CD4-positive, alpha-beta T cell treated with Interferon gamma for 1 hour (primary cell): ENCODE measurements around the gene IQSEC3.
A peak's percentile ranks its signal among the peaks of the same experiment; 100 is the strongest.
"Not testable (repeated sequence)": the region's sequence is repeated elsewhere in the genome, so short reads cannot be mapped to it uniquely, and the experiment has no call there.

Experiments used
- DNase-seq: peaks from one replicate; pipeline ENCODE4 v3.0.0-alpha.2; 2020

IQSEC3 gene

DNA sequence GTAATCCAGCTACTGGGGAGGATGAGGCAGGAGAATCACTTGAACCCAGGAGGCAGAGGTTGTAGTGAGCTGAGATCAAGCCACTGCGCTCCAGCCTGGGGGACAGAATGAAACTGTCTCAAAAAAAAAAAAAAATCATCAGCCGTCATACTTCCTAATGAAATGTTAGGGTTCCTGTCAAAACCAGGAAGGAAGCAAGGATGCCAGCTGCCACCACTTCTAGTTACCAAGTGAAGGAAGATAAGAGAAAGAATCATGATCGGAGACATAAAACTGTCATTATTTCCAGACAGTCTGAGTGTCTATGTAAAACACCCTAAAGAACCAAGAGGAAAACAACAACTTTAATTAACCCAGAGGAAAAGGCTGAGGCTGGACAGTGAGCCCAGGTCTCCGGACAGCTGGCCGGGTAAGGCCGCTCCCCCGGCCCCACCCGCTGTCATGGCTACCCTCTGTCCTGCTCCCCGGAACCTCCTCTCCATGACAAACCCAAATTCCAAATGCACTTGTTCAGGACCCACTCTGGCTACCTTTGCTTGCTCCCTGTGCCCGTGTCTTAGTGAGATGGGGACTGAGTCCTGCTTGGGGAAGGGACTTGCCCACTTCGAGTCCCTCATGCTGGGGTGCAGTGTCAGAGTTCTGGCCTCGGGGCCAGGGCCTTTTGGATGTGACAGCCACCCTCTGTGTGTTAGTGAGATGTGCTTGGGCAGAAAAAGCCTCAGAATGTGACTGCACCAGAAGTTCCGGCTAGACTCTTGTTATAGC, 118.4 kb downstream of the IQSEC3 start:
- no peak for DNase-seq

DNA sequence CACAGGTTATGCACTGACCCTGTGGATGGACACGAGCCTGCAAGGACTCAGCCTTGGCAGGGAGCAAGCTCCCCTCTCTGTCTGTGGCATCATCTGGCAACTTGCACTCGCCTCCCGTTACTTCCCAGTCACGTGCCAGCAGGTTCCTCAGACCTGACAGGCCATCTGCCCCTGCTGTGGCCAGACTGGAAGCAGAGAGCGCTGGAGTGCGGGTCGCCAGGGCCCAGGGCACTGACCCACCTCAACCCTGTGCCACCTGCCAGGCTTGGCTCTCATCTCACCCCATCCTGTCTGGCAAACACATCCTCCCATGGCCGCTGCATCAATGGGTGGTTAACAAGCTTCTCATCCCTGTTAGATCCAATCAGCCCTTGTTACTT, 119.0 kb downstream of the IQSEC3 start:
- DNase-seq = no peak

DNA sequence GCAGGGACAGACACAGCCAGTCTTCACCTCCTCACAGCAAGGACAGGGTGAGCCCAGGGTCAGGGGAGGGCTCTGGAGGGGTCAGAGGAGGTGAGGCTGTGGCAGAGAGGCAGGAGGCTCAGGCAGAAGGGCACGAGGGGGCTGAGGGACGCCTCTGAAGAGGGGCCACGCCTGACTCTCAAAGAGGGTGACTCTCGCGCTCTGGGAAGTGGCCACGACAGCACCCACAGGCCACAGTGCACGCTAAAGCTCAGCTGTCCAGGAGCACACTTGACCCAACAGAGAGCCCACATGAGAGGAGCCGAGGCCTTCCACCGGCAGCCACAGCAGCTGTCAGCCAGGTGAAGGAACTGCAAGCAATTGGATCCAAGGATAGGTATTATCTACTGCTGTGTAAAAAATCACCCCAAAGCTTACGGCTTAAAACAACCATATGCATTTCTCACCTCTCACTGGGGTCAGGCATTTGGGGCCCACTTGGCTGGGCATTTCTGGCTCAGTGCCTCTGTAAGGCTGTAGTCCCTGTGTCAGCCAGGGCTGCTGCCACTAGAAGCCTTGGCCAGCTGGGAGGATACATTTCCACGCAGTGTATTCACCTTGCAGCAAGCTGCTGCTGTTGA, 119.5 kb downstream of the IQSEC3 start:
- no peak for DNase-seq

DNA sequence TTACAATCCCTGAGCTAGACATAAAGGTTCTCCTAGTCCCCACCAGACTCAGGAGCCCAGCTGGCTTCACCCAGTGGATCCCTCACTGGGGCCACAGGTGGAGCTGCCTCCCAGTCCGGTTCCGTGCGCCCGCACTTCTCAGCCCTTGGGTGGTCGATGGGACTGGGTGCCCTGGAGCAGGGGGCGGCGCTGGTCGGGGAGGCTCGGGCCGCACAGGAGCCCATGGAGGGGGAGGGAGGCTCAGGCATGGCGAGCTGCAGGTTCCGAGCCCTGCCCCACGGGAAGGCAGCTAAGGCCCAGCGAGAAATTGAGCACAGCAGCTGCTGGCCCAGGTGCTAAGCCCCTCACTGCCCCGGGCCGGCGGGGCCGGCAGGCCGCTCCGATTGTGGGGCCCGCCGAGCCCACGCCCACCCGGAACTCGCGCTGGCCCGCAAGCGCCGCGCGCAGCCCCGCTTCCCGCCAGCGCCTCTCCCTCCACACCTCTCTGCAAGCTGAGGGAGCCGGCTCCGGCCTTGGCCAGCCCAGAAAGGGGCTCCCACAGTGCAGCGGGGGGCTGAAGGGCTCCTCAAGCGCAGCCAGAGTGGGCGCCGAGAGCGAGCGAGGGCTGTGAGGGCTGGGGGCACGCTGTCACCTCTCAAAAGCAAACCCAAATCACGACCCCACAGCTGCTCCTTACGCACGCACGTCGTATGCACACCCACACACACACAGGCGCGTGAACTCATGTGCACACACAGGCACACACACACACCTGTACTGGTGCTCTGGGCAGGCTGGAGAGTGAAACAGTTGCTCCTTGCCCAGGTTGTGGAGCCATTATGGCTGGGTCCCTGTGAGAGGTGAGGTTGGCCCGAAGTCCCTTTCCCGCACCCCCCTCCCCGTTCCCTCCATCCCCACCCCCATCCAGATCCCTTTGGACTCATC, 121.7 kb downstream of the IQSEC3 start:
- not testable (repeated sequence) for DNase-seq

DNA sequence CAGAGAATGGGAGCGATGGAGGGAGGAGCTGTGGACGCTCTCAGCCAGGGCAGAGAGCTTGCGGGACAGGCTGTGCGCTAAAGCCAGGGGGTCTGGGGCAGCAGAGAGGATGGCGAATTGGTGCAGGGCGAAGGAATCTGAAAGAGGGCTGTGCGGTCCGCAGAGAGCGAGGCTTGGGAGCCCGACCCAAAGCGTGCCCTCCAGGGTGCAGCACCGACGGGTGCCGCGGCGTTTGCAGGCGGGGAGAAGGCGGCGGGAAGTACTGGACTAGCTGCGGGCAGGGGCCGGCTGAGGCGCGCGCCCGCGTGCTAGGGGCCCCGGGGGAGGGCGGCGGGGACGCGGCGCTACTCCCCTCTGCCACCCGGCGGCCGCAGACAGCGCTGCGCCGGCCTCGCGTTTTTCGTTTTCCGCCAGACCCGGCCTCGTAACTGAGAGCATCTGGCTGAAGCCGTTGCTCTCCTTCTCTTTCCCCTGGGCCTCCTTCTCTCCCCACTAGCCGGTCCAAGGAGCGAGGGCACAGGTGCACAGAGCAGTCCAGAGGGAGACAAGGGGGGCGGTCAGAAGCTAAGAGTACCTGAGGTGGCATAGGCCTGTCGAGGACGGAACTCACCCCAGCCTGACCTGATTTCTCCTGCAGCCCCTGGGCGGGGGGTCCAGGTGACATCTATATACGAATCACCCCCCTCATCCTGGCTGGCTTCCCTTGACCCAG, 122.5 kb downstream of the IQSEC3 start:
- peak; percentile 33 for DNase-seq

DNA sequence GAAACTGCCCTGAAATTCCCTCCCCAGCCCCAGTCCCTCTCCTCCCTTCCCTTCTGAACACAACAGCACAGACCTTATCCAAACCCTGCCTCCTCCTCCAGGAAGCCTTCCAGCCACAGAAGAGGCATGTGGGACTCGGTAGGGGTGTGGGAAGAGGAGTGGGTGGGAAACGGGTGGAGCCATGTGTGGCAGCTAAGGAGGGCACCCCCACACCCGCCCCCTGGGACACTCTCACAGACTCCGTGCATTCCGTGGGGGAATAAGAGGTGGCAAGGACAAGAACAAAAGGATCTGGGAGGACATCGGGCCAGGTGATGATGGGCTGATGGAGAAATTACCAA, 123.0 kb downstream of the IQSEC3 start:
- no peak for DNase-seq

DNA sequence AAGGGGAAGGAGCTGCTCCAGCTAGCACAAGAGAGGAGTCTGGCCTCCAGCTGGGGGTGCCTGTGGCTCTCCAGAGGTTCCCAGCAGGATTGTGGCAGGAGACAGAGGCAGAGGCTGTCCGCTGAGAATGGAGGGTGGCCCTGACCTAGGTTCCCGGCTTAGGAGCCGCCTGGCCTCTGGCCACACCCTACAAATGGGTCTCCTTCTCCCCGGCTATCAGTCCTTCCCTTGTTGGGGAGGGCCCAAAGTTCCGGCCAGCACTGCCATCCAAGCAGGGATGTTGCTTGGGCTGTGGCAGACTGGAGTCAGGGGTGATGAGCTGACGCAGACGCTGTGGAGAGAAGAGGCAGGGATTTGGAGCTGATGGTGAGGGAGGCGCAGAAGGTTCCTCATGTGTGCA, 124.3 kb downstream of the IQSEC3 start:
- DNase-seq = no peak

DNA sequence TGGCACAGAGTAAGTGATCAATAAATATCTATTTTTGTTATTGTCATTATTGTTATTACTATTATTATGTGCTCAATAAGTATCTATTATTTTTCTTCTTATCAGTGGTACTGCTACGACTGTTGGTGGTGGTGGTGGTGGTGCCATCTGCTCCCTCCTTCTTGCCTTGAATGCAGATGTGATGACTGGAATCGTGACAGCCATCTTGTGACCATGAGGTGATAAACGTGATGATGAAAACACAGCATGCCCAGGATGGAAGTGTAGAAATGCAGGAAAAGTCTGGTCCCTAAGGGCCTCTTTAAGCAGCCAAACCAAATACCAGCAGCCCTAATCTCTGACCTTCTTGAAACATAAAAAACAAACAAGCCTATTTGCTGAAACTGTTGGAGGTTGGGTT, 125.0 kb downstream of the IQSEC3 start:
- DNase-seq = no peak

DNA sequence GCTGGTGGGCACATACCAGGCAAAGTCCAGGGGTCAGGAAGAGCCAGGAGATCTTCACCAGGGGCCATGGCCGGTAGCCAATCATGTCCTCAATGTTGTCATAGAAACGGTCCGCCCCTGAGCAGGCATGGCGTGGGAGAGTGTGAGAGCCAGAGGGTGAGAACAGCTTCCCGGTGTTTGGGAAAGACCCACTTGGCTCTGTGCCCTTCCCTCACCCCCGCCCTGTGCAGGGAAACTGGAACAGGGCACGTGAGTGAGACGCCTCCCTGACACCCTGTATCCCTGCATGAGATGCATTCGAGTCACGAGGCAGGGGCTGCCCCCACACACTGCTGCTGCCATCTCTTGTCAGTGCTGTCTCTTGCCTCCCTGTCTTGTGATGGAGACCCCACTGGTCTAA, 126.7 kb downstream of the IQSEC3 start:
- DNase-seq = no peak

DNA sequence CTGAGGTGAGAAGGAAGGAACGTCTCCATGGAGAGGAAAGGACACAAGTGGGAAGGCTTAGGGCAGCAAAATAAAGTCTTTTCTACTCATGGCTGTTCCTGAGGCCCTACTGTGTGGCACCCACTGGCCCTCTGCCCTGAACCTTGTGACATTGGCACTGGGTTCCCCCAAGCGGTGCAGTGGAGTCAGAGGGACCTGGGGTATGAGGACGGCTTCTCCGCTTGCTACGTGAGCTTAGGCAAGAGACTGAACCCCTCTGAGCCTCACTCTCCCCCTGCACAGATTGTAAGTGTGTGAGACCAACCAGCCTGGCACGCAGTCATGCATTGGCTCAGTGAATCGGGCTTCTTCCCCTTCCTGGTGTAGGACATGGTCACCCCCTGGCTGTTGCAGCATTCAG, 127.7 kb downstream of the IQSEC3 start:
- DNase-seq = no peak

DNA sequence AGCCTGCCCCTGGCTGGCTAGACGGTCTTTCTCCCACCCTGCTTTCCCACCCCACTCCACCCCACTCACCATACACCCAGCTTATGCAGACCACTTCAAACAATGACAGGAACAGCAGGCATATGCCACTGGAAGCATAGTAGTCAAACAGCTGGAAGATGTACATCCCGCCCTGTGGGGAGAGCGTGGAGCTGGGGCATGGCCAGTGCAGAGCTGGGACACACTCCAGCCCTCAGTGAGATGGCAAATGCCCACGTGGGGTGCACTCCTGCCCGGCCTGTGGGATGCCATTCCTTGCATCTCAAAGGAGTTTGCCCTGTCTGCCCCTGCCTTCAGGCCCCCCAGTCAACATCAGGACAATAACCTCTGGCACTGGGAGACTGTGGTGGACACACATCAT, 128.6 kb downstream of the IQSEC3 start:
- DNase-seq = no peak

DNA sequence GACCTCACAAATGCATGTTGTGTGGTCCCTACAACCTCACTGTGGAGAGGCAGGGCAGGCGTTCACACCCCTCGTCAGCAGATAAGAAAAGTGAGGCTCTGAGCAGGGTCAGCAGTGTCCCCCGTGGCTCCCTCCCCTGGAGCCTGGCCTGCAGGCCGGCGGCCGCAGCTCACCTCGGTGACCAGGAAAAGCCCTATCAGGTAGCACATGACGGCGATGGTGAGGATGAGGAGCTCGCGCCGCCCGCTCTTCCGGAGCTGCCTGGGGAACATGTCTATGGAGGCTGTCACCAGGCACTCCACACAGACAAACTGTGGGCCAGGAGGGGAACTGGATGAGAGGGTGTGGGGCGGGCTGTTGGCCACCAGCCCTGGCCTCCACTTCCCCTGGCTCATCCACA, 129.4 kb downstream of the IQSEC3 start:
- DNase-seq = no peak

DNA sequence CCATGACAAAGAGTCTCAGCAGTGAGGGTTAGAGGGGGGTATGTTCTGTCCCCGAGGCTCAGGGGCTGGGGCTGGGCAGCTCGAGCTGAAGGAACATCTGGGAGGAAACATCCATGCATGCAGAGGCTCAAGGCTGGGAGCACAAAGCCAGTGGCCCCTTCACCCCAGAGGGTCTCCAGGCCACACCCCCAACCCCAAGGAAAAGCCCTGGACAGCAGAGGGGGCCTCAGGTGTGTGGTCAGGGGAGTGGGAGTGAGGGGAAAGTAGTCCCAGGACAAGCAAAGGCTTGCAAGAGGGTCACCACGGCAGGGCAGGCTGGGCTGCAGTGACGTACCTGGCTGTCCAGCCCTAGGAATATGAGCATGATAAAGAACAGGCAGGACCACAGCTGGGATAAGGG, 129.9 kb downstream of the IQSEC3 start:
- DNase-seq = no peak

DNA sequence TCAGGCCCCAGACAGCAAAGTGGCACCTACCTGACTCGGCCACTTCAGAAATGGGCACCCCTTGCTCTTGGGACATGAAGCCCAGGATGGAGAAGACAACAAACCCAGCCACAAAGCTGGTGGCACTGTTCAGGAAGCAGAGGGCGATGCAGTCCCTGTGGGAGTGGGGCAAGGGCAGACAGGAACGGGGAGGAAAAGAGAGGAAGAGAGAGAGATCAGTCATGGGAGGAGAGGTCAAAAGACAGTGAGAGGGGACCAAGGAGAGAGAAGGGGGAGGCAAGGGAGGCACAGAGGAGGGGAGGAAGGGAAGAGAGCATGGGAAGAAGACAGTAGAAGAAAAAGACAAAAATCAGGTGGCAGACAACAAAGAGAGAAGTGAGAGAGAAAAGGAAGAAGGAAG, 130.8 kb downstream of the IQSEC3 start:
- no peak for DNase-seq

DNA sequence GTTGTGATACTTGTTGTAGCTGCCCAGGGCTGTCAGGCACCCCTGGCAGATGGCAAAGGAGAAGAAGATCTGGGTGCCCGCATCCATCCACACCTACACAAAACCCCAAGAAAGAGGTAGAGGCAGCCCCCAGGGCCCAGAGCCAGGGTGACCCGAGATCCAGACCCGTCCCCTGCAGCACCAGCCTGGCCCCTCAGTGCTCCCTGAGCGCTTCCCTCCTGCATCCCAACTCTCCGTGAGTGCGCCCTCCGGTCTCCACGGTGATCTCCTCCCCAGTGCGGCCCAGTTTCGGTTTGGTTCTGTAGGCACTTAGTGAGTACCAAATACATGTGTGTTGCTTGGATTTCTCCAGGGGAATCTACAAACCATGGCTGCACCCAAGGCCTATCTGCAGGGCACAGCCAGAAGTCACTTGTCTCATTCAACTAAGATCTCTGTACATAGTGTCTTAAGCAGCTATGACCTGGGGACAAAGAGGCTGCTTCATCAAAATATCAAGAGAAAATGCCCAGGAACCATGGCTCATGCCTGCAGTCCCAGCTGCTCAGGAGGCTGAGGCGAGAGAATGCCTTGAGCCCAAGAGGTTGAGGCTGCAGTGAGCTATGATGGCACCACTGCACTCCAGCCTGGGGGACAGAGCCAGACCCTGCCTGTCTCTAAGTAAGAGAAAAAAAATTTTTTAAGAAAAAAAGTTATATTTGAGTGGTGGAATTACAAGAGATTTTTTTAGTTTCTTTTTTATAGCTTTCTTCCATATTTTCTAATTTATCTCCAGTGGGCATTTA, 131.5 kb downstream of the IQSEC3 start:
- no peak for DNase-seq

DNA sequence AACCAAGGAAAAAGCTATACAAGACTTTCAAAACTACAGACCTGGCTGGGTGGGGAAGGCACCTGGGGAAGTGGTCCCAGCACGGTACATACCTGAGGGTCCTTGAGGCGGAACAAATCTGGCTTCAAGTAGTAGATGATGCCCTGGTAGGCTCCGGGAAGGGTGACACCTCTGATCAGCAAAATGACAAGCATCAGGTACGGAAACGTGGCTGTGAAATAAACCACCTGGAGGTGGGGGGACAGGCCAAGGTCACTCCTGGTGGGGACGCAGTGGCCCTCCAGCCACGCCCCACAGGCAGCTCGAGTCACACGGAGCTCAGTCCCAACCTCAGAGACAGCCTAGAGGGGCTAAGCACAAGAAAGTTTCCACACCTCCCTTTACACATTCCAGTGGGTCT, 132.1 kb downstream of the IQSEC3 start:
- no peak for DNase-seq

DNA sequence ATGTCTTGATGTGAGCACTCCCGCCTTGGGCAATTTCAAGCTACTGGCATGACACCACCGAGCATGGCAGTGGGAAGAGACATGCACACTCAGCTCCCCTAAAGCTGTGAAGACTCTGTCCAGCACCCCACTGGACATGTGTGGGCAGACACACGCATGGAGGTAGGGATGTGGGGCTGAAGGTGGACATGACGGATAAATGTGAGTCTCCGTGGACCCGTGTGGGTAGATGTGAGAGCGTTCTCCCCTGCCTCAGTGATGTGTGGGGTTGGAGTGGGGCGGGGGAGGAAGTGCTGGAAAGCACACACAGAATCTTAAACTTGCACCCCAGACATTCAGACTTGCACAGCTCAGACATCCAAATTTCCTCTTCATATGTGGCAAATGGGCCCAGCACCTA, 134.8 kb downstream of the IQSEC3 start:
- DNase-seq = no peak

DNA sequence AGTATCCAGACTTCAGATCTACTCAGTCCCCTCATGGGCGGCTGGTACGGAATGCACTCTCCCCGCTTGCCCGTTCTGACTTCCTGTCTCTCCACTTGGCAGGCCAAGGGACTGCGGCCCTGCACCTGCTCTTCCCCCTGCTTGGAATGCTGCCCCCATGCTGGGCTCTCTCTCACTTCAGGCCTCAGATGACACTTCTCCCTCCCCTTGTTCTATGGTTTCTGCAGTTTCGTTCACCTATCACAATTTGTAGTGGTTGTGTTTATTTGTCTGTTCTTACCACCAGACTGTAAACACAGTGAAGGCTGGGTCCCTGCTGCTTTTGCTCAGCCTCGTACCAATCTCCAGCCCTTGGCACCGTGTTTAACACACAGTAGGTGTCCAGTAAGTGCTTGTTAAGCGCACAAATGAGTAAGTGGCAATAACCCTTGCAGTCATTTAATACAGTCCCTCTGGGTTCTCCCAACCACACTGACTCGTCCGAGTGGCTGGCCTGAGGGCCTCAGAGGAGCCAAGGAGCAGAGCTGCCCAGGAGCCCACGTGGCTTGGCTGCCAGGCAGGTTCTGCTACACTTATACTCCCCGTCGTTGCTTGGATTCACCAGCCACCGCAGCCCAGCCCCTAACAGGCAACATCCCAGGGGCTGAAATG, 135.6 kb downstream of the IQSEC3 start:
- DNase-seq = no peak

DNA sequence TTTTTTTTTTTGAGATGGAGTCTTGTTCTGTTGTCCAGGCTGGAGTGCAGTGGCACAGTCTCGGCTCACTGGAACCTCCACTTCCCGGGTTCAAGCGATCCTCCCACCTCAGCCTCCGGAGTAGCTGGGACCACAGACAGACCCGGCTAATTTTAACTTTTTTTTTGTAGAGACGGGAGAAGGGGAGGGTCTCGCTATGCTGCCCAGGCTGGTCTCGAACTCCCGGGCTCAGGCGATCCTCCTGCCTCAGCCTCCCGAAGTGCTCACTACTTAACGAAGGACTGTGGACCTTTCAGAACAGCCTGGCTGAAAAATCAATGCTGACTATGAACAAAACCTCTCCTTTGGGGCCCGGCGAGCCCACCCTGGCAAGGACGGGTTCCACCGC, 136.5 kb downstream of the IQSEC3 start:
- no peak for DNase-seq

DNA sequence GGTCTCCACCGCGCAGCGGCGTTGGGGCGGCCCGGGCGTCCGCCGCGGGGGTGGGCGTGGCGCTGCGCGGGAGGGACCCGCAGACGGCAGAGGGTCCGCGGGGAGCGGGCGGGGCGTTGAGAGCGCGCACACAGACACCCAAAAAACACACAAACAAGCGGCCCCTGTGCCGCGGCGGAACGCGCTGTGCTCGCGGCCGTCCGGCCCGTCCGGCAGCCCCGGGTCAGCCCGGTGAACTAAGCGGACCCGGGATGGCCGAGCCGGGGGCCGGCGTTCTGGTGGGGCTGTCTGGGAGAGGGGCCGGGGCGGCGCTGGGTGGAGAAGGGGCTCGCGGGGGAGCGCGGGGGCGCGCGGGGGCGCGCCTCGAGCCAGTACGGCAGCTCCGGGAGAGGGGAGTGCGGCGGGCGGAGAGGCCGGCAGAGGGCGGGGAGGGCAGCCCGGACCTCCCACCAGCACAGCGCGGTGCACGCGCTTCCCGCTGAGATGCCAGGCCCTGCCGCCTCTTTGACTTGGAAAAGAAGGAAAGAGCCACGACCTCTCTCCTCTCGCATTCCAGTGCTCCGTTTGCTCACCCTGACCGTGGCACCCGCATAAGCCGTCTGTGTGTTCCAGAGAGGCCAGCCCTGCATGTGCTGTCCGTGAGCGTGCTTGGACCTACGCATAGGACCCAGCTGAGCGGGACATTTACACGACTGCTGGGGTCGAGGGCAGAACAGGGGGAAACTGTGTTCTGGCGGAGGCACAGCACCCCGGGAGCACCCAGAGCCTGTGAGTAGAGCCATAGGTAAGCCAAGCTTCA, 137.1 kb downstream of the IQSEC3 start:
- DNase-seq = no peak

DNA sequence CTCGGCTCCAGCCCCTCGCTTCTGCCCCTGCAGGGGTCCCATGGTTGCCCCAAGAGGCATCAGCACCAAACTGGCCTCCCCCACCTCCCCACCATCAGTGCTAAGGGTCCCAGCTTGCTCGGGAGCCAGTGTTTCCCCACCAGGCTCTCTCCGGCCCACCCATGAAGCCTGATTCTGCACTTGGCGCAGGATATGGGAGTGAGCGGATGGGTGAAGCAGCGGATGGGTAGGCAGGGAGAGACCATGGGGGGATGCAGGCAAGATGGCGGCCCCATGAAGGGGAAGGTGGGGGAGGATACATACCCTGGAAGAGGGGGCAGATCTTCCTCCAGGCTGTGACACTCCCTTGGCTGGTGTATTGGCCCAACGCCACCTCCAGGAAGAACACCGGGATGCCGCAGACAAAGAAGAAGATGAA, 137.7 kb downstream of the IQSEC3 start:
- no peak for DNase-seq
